ENCODE measurements around the gene SCD5.

- TF ChIP-seq CTCF (IDR thresholded peaks at IDR 0.05; ENCODE audit: poor library complexity, severe bottlenecking) (no peak), POLR2AphosphoS5 (IDR thresholded peaks at IDR 0.05) (no peak), RAD21 (conservative IDR thresholded peaks at IDR 0.05) (no peak), EP300 (conservative IDR thresholded peaks at IDR 0.05; ENCODE audit: poor library complexity, severe bottlenecking) (no peak), EZH2 (IDR thresholded peaks at IDR 0.05; ENCODE audit: borderline replicate concordance, insufficient read depth, low read length, poor library complexity, severe bottlenecking) (no peak), MXI1 (conservative IDR thresholded peaks at IDR 0.05; ENCODE audit: poor library complexity, severe bottlenecking) (no peak), TAF1 (IDR thresholded peaks at IDR 0.05; ENCODE audit: low read depth) (no peak)
- TF ChIP-seq, protein P1, sequence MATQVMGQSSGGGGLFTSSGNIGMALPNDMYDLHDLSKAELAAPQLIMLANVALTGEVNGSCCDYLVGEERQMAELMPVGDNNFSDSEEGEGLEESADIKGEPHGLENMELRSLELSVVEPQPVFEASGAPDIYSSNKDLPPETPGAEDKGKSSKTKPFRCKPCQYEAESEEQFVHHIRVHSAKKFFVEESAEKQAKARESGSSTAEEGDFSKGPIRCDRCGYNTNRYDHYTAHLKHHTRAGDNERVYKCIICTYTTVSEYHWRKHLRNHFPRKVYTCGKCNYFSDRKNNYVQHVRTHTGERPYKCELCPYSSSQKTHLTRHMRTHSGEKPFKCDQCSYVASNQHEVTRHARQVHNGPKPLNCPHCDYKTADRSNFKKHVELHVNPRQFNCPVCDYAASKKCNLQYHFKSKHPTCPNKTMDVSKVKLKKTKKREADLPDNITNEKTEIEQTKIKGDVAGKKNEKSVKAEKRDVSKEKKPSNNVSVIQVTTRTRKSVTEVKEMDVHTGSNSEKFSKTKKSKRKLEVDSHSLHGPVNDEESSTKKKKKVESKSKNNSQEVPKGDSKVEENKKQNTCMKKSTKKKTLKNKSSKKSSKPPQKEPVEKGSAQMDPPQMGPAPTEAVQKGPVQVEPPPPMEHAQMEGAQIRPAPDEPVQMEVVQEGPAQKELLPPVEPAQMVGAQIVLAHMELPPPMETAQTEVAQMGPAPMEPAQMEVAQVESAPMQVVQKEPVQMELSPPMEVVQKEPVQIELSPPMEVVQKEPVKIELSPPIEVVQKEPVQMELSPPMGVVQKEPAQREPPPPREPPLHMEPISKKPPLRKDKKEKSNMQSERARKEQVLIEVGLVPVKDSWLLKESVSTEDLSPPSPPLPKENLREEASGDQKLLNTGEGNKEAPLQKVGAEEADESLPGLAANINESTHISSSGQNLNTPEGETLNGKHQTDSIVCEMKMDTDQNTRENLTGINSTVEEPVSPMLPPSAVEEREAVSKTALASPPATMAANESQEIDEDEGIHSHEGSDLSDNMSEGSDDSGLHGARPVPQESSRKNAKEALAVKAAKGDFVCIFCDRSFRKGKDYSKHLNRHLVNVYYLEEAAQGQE (IDR thresholded peaks at IDR 0.05; ENCODE audit: borderline replicate concordance) = no peak
Observed at GRCh38 chr4:82758701-82759685, 39.6 kb downstream of the SCD5 start.

Data from neural cell (in vitro differentiated cells).